Endothelial cell (in vitro differentiated cells): ENCODE measurements around the gene BPIFB1. TPM values are rescaled to one million over a fixed set of nuclear protein-coding genes. Genes with fewer than 3 reads are reported as not detected.

Experiments used
- DNase-seq: peaks from one replicate; pipeline ENCODE4 v3.0.0; 2021; ENCODE audit warnings: low spot score
- H3K27ac Mint-ChIP-seq: one replicate; pipeline ENCODE4 v1.8.0; 2021; ENCODE audit warnings: mixed read lengths, inconsistent platforms; ENCODE audit not compliant: unreplicated experiment
- H3K27me3 Mint-ChIP-seq: one replicate; pipeline ENCODE4 v1.8.0; 2021; ENCODE audit warnings: mild to moderate bottlenecking, moderate library complexity, mixed read lengths, inconsistent platforms; ENCODE audit not compliant: unreplicated experiment
- H3K36me3 Mint-ChIP-seq: one replicate; pipeline ENCODE4 v1.8.0; 2021; ENCODE audit warnings: mild to moderate bottlenecking, low read depth, mixed read lengths, inconsistent platforms; ENCODE audit not compliant: unreplicated experiment
- H3K4me1 Mint-ChIP-seq: one replicate; pipeline ENCODE4 v1.8.0; 2021; ENCODE audit warnings: mild to moderate bottlenecking, mixed read lengths, inconsistent platforms; ENCODE audit not compliant: unreplicated experiment
- H3K4me3 Mint-ChIP-seq: one replicate; pipeline ENCODE4 v1.8.0; 2021; ENCODE audit warnings: mild to moderate bottlenecking, mixed read lengths, inconsistent platforms; ENCODE audit not compliant: unreplicated experiment
- H3K9me3 Mint-ChIP-seq: one replicate; pipeline ENCODE4 v1.8.0; 2021; ENCODE audit warnings: mixed read lengths, inconsistent platforms; ENCODE audit not compliant: unreplicated experiment
- CTCF ChIP-seq: fragments of 200-600 bp; sonication (generic); IDR thresholded peaks from one replicate; pipeline ENCODE4 v1.5.0; 2021; ENCODE audit warnings: antibody characterized with exemption; ENCODE audit not compliant: unreplicated experiment
- total RNA-seq: library from RNA; stranded (reverse); fragmentation: NEBNext Ultra II Directional; extraction: Animal tissue kit (Norgen Biotek cat#: 25700); gene quantifications from one replicate; pipeline ENCODE4 v1.2.1, GENCODE V29; 2021; ENCODE audit not compliant: unreplicated experiment

The BPIFB1 gene
- total RNA-seq, 1 donor from 2014 or later = not detected

DNA sequence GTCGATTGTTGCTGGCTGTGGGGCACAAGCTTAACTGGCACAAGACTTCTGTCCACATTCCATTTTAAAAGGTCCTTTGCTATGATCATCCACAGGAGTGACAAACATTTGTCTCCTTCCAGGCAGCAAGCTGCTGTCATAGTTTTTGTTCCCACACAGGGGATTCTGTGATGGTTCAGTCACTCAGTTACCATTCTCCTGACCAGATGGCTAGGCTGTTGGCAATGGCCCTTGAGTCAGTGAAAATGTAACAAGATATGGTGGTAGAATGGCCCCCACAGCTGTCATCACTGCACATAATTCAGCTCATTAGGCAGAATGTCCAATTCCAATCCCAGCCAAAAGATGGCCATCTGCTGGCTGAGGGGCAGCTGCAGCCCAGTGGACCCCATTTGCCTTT is 33.6 kb upstream of the BPIFB1 start:
- Mint-ChIP-seq H3K27ac (no peak overlapping the region), H3K9me3 (no peaks in the 10 kb centered on the region), H3K36me3 (no peaks in the 10 kb centered on the region), H3K27me3 (no peaks in the 10 kb centered on the region), H3K4me3 (no peak overlapping the region), H3K4me1 (no peaks in the 10 kb centered on the region)
- no peak for DNase-seq
- TF ChIP-seq CTCF = no peak

DNA sequence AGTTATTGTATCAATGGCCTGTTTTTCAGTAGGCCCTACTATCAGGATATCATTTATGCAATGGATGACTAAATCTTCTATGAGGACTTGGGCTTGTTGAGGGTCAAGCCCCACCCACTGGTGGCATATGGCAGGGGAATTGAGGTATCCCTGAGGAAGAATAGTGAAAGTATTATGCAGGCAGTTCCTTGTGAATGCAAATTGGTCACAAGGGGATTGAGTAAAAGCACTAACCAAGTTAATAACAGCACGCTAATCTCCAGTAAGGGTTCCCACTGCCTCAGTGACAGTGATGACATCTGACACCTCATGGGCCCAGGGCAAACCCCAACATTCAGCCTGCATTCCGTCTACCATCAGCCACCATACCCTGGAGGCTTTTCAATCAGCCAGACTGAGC is 32.3 kb upstream of the BPIFB1 start:
- Mint-ChIP-seq H3K36me3 (no peaks in the 10 kb centered on the region), H3K27me3 (no peaks in the 10 kb centered on the region), H3K4me3 (no peak overlapping the region)

DNA sequence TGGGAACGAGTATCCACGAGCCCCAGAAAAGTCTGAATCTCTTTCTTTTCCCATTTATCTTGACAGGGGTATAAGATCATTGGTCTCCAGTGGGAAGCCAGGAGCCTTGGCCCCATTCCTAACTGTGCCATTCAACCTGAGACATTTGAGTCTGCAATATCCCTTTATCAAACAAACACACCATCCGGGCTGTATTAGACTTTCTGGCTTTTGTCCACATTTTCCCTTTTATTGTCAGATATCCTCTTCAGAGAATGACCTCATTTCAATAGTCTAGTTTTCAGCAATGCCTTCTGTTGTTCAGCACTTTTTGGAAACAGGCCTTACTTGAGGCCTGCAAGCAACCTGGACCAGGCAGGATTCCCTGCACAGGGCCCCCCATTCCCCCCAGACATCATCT is 31.5 kb upstream of the BPIFB1 start:
- Mint-ChIP-seq H3K9me3 (no peaks in the 10 kb centered on the region), H3K27ac (no peak overlapping the region), H3K36me3 (no peaks in the 10 kb centered on the region), H3K4me3 (no peak overlapping the region), H3K4me1 (no peaks in the 10 kb centered on the region), H3K27me3 (no peaks in the 10 kb centered on the region)
- TF ChIP-seq CTCF = no peak
- DNase-seq = no peak

More for the DNA sequence above, 32.3 kb upstream of the BPIFB1 start:
- no peak for DNase-seq
- Mint-ChIP-seq H3K9me3 (no peaks in the 10 kb centered on the region), H3K27ac (no peak overlapping the region), H3K4me1 (no peaks in the 10 kb centered on the region)
- TF ChIP-seq CTCF = no peak

- H3K9me3 Mint-ChIP-seq = no peaks in the 10 kb centered on the region
- H3K4me3 Mint-ChIP-seq = no peak overlapping the region
- DNase-seq = no peak
- no peaks in the 10 kb centered on the region for H3K4me1 Mint-ChIP-seq
- H3K27ac Mint-ChIP-seq = no peak overlapping the region
- no peaks in the 10 kb centered on the region for H3K36me3 Mint-ChIP-seq
- no peaks in the 10 kb centered on the region for H3K27me3 Mint-ChIP-seq
- no peak for TF ChIP-seq CTCF
Measured at GRCh38 chr20:33252460-33252859, 30.6 kb upstream of the BPIFB1 start.

DNA sequence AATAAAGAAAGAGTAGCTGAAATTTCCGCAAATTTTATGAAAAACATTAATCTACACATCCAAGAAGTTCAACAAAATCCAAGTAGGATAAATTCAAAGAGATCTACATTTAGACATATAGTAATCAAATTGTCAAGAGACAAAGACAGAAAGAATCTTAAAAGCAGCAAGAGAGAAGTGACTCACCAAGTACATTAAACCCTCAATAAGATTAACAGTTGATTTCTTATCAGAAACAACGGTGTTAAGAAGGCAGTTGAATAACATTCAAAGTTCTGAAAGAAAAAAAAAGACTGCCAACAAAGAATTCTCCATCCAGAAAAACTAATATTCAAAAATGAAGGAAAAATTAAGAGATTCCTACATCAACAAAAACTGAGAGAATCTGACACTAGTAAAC is 28.0 kb upstream of the BPIFB1 start:
- H3K27ac Mint-ChIP-seq = no peak overlapping the region
- no peak overlapping the region for H3K4me3 Mint-ChIP-seq
- no peaks in the 10 kb centered on the region for H3K36me3 Mint-ChIP-seq
- no peak for TF ChIP-seq CTCF
- no peak for DNase-seq
- no peaks in the 10 kb centered on the region for H3K4me1 Mint-ChIP-seq
- H3K9me3 Mint-ChIP-seq = no peaks in the 10 kb centered on the region
- H3K27me3 Mint-ChIP-seq = no peaks in the 10 kb centered on the region
